Measurements from ENCODE around the gene EYS. TPM values are rescaled to one million over a fixed set of nuclear protein-coding genes. Genes with fewer than 3 reads are reported as not detected.

EYS gene
- polyA plus RNA-seq, 1 experiment: not detected

DNA sequence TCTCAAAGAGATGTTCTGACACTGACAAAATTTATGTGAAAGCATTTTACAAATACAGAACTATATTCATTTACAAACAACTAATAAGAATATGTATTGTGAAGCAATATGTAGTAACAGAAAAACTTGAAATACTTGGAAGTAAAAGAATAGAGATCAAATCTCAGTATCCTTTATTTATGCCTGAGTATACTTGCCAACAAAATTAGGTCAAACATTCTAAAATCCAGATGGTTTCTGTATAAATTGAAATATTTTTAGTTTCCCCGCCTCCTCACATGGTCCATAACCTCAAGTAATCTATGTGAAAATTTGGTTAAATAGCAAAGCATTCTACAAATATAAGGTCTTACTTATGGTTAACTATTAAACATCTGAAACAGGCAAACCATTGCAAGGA lies 545.4 kb downstream of the EYS start:
- TF ChIP-seq, protein P1, sequence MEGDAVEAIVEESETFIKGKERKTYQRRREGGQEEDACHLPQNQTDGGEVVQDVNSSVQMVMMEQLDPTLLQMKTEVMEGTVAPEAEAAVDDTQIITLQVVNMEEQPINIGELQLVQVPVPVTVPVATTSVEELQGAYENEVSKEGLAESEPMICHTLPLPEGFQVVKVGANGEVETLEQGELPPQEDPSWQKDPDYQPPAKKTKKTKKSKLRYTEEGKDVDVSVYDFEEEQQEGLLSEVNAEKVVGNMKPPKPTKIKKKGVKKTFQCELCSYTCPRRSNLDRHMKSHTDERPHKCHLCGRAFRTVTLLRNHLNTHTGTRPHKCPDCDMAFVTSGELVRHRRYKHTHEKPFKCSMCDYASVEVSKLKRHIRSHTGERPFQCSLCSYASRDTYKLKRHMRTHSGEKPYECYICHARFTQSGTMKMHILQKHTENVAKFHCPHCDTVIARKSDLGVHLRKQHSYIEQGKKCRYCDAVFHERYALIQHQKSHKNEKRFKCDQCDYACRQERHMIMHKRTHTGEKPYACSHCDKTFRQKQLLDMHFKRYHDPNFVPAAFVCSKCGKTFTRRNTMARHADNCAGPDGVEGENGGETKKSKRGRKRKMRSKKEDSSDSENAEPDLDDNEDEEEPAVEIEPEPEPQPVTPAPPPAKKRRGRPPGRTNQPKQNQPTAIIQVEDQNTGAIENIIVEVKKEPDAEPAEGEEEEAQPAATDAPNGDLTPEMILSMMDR (IDR thresholded peaks at IDR 0.05; ENCODE audit: insufficient read depth, low read depth, low read length): no peak
- POLR2A ChIA-PET: no interaction called here
- Histone ChIP-seq H3K4me3 (ENCODE audit: low read depth, low read length) (no peak overlapping the region), H3K36me3 (ENCODE audit: control insufficient read depth, insufficient read depth, low read length) (no peaks in the 10 kb centered on the region), H3K27me3 (ENCODE audit: control insufficient read depth, insufficient read depth, low read length) (no peaks in the 10 kb centered on the region)
- DNase-seq (ENCODE audit: low read depth): no peak
- CTCF ChIA-PET: no interaction called here

DNA sequence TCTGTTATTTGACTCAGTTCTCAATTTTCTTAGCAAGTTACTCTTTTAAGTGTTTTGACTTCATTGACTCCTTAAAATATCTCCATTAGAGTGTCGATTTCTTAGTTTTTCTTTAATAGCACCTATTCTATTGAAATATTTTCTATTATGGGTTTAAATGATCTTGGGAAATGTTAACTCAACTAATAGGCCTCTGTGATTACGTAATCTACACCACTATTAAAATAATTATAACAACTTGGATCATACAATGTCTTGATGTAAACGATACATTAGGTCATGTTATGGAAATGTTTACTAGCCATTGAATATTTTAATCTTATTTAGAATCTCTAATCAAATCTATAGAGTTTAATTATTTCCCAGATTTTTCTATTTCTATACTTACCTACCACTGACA lies 550.0 kb downstream of the EYS start:
- H3K4me3 ChIP-seq (ENCODE audit: low read depth, low read length): no peak overlapping the region
- H3K27me3 ChIP-seq (ENCODE audit: control insufficient read depth, insufficient read depth, low read length): no peaks in the 10 kb centered on the region
- DNase-seq (ENCODE audit: low read depth): no peak
- ChIA-PET POLR2A (no interaction called here), CTCF (no interaction called here)
- TF ChIP-seq, protein P1 (IDR thresholded peaks at IDR 0.05; ENCODE audit: insufficient read depth, low read depth, low read length): no peak
- H3K36me3 ChIP-seq (ENCODE audit: control insufficient read depth, insufficient read depth, low read length): no peaks in the 10 kb centered on the region

DNA sequence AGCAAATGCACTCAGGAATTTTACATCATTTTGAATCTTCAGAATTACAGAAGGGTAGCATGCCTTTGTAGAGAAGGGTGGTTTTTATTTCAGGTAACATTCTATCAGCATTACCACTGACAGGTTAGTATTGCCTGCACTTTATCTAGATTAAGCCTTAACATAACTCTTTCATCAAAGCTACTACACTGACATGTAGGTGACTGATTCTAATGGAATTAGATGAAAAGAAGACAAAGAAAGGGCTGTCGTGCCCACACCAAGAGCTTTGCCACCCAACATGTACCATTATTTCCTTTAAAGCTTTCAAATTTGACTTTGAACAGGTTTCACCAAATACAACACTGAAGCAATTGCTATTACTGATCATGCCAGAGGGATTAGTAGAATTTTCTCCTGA lies 551.9 kb downstream of the EYS start:
- DNase-seq (ENCODE audit: low read depth): no peak
- no peaks in the 10 kb centered on the region for H3K27me3 ChIP-seq (ENCODE audit: control insufficient read depth, insufficient read depth, low read length)
- ChIA-PET POLR2A (no interaction called here), CTCF (no interaction called here)
- no peak overlapping the region for H3K4me3 ChIP-seq (ENCODE audit: low read depth, low read length)
- no peaks in the 10 kb centered on the region for H3K36me3 ChIP-seq (ENCODE audit: control insufficient read depth, insufficient read depth, low read length)
- TF ChIP-seq, protein P1 (IDR thresholded peaks at IDR 0.05; ENCODE audit: insufficient read depth, low read depth, low read length): no peak

DNA sequence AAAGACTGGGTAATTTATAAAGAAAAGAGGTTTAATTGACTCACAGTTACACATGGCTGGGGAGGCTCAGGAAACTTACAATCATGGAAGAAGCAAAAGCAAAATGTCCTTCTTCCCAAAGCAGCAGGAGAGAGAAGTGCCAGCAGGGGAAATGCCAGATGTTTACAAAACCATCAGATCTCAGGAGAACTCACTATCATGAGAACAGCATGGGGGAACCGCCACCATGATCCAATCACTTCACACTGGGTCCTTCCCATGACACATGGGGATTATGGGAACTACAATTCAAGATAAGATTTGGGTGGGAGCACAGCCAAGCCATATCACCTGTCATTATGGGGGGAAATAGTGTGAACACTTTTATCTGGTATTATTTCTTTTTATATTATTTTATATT lies 557.2 kb downstream of the EYS start:
- TF ChIP-seq, protein P1 (IDR thresholded peaks at IDR 0.05; ENCODE audit: insufficient read depth, low read depth, low read length): no peak
- CTCF ChIA-PET: no interaction called here

DNA sequence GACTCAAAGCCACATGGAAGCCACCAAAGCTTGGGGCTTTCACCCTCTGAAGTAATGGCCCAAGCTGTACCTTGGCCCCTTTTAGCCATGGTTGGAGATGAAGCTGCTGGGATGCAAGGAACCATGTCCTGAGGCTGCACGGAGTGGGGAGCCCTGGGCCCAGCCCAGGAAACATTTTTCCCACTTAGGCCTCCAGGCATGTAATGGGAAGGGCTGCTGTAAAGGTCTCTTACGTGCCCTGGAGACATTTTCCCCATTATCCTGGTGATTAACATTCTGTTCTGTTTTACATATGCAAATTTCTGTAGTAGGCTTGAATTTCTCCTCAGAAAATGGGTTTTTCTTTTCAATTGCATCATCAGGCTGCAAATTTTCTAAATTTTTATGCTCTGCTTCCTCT lies 558.2 kb downstream of the EYS start:
- ChIA-PET CTCF (no interaction called here), POLR2A (no interaction called here)
- Histone ChIP-seq H3K27me3 (ENCODE audit: control insufficient read depth, insufficient read depth, low read length) (no peaks in the 10 kb centered on the region), H3K4me3 (ENCODE audit: low read depth, low read length) (no peak overlapping the region), H3K36me3 (ENCODE audit: control insufficient read depth, insufficient read depth, low read length) (no peaks in the 10 kb centered on the region)
- TF ChIP-seq, protein P1 (IDR thresholded peaks at IDR 0.05; ENCODE audit: insufficient read depth, low read depth, low read length): no peak
- no peak for DNase-seq (ENCODE audit: low read depth)

More for the DNA sequence above, 557.2 kb downstream of the EYS start:
- DNase-seq (ENCODE audit: low read depth): no peak
- Histone ChIP-seq H3K27me3 (ENCODE audit: control insufficient read depth, insufficient read depth, low read length) (no peaks in the 10 kb centered on the region), H3K36me3 (ENCODE audit: control insufficient read depth, insufficient read depth, low read length) (no peaks in the 10 kb centered on the region), H3K4me3 (ENCODE audit: low read depth, low read length) (no peak overlapping the region)
- POLR2A ChIA-PET: no interaction called here
